ENCODE data around the gene EFHC1.

GRCh38 chr6:52498538-52499017 lies 78.4 kb downstream of the EFHC1 start:
- no peak for TF ChIP-seq CTCF (IDR thresholded peaks at IDR 0.05 in 4 of 5, conservative IDR thresholded peaks at IDR 0.05 in 1 of 5)
- no peak for TF ChIP-seq POLR2A (IDR thresholded peaks at IDR 0.05)
